Fibroblast of lung (primary cell): ENCODE data around the gene USP21. TPM values are rescaled to one million over a fixed set of nuclear protein-coding genes. Genes with fewer than 3 reads are reported as not detected.
A peak's percentile ranks its signal among the peaks of the same experiment; 100 is the strongest.

Source experiments
- DNase-seq, 2 donors: peaks; one replicate each; pipeline versions ENCODE4 v3.0.0 to v3.0.0-alpha.2; 2010; ENCODE audit warnings: low read depth in 2 of 2
- H2AFZ ChIP-seq: 2 replicates; pipeline ENCODE4 v1.5.1; 2012; ENCODE audit warnings: low read length, control low read depth, inconsistent platforms
- H3K27ac ChIP-seq: 2 replicates; pipeline ENCODE4 v1.5.1; 2011; ENCODE audit warnings: low read length, control low read depth; ENCODE audit not compliant: insufficient read depth
- H3K27me3 ChIP-seq: 2 replicates; pipeline ENCODE4 v1.5.1; 2011; ENCODE audit warnings: mild to moderate bottlenecking, low read length; ENCODE audit not compliant: control insufficient read depth, insufficient read depth
- H3K36me3 ChIP-seq: 2 replicates; pipeline ENCODE4 v1.5.1; 2011; ENCODE audit warnings: low read length; ENCODE audit not compliant: control insufficient read depth, insufficient read depth
- H3K4me1 ChIP-seq: 2 replicates; pipeline ENCODE4 v1.5.1; 2011; ENCODE audit warnings: low read length; ENCODE audit not compliant: control insufficient read depth, insufficient read depth; ENCODE audit errors: extremely low read depth
- H3K4me2 ChIP-seq: 2 replicates; pipeline ENCODE4 v1.5.1; 2011; ENCODE audit warnings: low read length, control low read depth; ENCODE audit not compliant: insufficient read depth; ENCODE audit errors: extremely low read depth
- H3K4me3 ChIP-seq, 4 experiments: fragments of 200-600 bp in 1 of 4; sonication (generic) in 1 of 4; replicated peaks in 1 of 4; 2 replicates each; pipeline ENCODE4 v1.5.1; 2011 to 2016; ENCODE audit warnings: low read length in 4 of 4, low read depth in 3 of 4, mild to moderate bottlenecking in 3 of 4, control low read depth in 2 of 4, inconsistent platforms in 1 of 4, mixed read lengths in 1 of 4; ENCODE audit not compliant: insufficient read depth in 1 of 4; ENCODE audit errors: control extremely low read depth in 1 of 4
- H3K79me2 ChIP-seq: 2 replicates; pipeline ENCODE4 v1.5.1; 2012; ENCODE audit warnings: mild to moderate bottlenecking, low read length, inconsistent platforms; ENCODE audit not compliant: control insufficient read depth, insufficient read depth
- H3K9ac ChIP-seq: 2 replicates; pipeline ENCODE4 v1.5.1; 2011; ENCODE audit warnings: mild to moderate bottlenecking, low read length, control low read depth; ENCODE audit not compliant: insufficient read depth
- H3K9me3 ChIP-seq: 2 replicates; pipeline ENCODE4 v1.5.1; 2012; ENCODE audit warnings: low read depth, low read length; ENCODE audit not compliant: control insufficient read depth, insufficient read depth
- H4K20me1 ChIP-seq: 2 replicates; pipeline ENCODE4 v1.5.1; 2011; ENCODE audit warnings: low read length; ENCODE audit not compliant: control insufficient read depth, insufficient read depth; ENCODE audit errors: extremely low read depth
- EZH2 ChIP-seq: IDR thresholded peaks from 2 replicates; pipeline ENCODE4 v1.5.1; 2012; ENCODE audit warnings: low read length, control low read depth, mild to moderate bottlenecking; ENCODE audit errors: missing control alignments
- polyA plus RNA-seq, 2 donors: library from polyadenylated mRNA; depleted of rRNA in 1 of 2; stranded (reverse) in 1 of 2; unstranded in 1 of 2; fragments of >200 nt; gene quantifications; 2 replicates each; pipeline ENCODE4 v1.2.1, GENCODE V29; 2011 to 2012; ENCODE audit warnings: missing spikeins in 1 of 2
- total RNA-seq: library from RNA; depleted of rRNA; stranded (reverse); fragments of >200 nt; gene quantifications from 2 replicates; pipeline ENCODE4 v1.2.1, GENCODE V29; 2014
- TF ChIP-seq, protein P1 (sequence below), 2 donors: IDR thresholded peaks in 1 of 2; conservative IDR thresholded peaks in 1 of 2; 1 replicate in 1 of 2; 2 replicates in 1 of 2; pipeline ENCODE4 v1.5.1; 2011 to 2012; ENCODE audit warnings: low read length in 2 of 2, control low read depth in 1 of 2, inconsistent platforms in 1 of 2, low read depth in 1 of 2, mild to moderate bottlenecking in 1 of 2

The USP21 gene
- total and polyA plus RNA-seq, 2 donors (not counting 1 experiment from before 2014, with no cell fraction given): 10.2 to 11.7 TPM

DNA sequence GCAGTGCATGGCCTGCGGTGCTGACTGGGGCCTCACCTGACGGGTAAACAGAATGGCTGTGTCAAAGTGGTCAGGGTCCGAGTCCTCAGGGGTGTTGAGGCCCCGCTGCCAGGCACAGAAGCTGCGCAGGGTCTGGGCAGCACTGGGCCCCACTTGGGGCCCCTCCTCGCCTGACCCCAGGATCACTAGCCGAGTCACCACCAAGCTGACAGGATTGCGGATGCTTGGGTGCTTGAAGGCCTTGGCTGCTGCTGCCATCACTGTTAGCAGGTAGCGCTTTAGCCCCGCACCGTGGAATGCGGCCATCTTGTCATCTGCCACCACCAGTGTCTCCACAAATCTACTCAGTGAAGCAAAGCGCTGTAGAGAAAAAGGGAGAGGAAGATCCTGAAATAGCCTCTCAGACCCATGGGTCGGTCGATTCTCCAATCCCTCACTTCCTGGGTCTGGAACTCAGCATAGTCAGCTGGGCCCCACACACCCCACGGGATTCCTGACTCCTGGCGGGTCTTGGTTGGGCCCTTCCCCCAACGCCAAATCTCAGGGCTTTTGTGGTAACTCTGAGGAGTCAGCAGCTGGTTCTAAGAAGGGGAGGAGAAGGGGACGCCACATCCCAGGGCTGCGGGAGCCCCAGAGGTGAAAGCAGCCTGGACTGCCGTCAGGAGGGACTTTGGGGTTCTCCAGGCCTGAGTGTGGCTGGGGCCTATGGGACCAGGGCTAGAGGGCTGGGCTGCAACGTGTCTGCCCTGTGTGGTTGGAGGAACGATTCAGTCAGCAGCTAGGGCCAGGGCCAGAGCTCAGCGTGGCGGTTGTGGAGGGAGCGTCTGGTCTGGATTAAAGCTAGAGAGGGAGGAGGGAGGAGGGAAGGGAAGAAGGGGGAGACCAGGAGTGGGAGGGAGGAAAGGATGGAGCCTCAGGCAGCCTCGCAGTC is 37.5 kb downstream of the USP21 start:
- TF ChIP-seq, protein P1, sequence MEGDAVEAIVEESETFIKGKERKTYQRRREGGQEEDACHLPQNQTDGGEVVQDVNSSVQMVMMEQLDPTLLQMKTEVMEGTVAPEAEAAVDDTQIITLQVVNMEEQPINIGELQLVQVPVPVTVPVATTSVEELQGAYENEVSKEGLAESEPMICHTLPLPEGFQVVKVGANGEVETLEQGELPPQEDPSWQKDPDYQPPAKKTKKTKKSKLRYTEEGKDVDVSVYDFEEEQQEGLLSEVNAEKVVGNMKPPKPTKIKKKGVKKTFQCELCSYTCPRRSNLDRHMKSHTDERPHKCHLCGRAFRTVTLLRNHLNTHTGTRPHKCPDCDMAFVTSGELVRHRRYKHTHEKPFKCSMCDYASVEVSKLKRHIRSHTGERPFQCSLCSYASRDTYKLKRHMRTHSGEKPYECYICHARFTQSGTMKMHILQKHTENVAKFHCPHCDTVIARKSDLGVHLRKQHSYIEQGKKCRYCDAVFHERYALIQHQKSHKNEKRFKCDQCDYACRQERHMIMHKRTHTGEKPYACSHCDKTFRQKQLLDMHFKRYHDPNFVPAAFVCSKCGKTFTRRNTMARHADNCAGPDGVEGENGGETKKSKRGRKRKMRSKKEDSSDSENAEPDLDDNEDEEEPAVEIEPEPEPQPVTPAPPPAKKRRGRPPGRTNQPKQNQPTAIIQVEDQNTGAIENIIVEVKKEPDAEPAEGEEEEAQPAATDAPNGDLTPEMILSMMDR (conservative IDR thresholded peaks at IDR 0.05 in 1 of 2, IDR thresholded peaks at IDR 0.05 in 1 of 2; ENCODE audit: low read depth in 1 of 2, low read length in 2 of 2): no peak
- no peak for TF ChIP-seq EZH2
- H3K9me3 ChIP-seq: no peaks in the 10 kb centered on the region
- peak overlapping the region; percentile 70 for H3K9ac ChIP-seq
- H3K27me3 ChIP-seq: no peaks in the 10 kb centered on the region
- H3K4me3 ChIP-seq: peak overlapping the region; percentile 34 to 55 (median 44)
- H3K27ac ChIP-seq: peak overlapping the region; percentile 95
- H3K79me2 ChIP-seq: peaks cover 10% of the 10 kb centered on the region
- H2AFZ ChIP-seq: peak overlapping the region; percentile 58
- H3K4me1 ChIP-seq: peaks cover 49% of the 10 kb centered on the region
- H3K4me2 ChIP-seq: peak overlapping the region; percentile 97
- H4K20me1 ChIP-seq: no peaks in the 10 kb centered on the region
- peak; percentile 48 to 72 for DNase-seq
- peaks cover 10% of the 10 kb centered on the region for H3K36me3 ChIP-seq

DNA sequence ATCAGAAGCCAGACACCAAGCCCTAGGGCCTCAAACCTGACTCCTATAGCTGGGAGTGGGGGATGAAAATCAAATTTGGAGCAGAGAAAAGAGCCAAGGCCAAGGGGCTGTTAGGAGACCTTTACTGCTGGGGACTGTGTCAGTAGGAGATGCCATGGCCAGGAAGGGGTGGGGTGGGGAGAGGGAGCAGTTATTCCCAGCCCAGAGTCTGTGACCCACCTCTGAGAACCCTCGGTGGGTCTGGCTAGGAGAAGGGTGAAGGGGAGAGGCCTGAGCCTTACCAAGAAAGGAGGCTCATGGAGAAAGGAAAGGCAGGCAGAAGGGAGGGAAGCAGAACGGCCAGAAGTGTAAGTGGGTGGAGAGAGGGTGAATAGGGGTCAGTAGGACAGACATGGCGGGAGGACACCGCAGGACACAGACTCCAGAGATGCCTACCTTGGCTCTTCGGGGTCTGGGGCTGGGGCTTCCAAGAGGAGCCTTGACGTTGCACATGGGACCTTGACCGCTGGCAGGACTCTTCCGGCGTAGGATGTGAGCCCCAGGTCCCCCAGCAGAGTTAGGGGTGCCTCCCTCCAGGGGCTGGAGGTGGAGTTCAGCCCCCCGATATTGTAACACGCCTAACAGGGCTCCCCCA is 38.4 kb downstream of the USP21 start:
- H2AFZ ChIP-seq: peak overlapping the region; percentile 58
- no peak for TF ChIP-seq EZH2
- TF ChIP-seq, protein P1 (conservative IDR thresholded peaks at IDR 0.05 in 1 of 2, IDR thresholded peaks at IDR 0.05 in 1 of 2; ENCODE audit: low read depth in 1 of 2, low read length in 2 of 2): no peak
- H3K36me3 ChIP-seq: peaks cover 9% of the 10 kb centered on the region
- H3K9ac ChIP-seq: peak overlapping the region; percentile 70
- H3K27ac ChIP-seq: peak overlapping the region; percentile 95
- no peaks in the 10 kb centered on the region for H3K27me3 ChIP-seq
- peak overlapping the region; percentile 34 to 55 (median 44) for H3K4me3 ChIP-seq
- DNase-seq: no peak
- peaks cover 15% of the 10 kb centered on the region for H3K79me2 ChIP-seq
- H4K20me1 ChIP-seq: no peaks in the 10 kb centered on the region
- peak overlapping the region; percentile 97 for H3K4me2 ChIP-seq
- peaks cover 51% of the 10 kb centered on the region for H3K4me1 ChIP-seq
- no peaks in the 10 kb centered on the region for H3K9me3 ChIP-seq
